ENCODE measurements around the gene FBH1.

- TF ChIP-seq POLR2A (IDR thresholded peaks at IDR 0.05; ENCODE audit: low read length), result no peak
- TF ChIP-seq GATA1 (IDR thresholded peaks at IDR 0.05; ENCODE audit: low read depth, low read length), result no peak
Observed at GRCh38 chr10:5964736-5965135, 74.7 kb downstream of the FBH1 start.

Measured in erythroblast (primary cell).